ENCODE results near the gene GTF2H3. TPM values are rescaled to one million over a fixed set of nuclear protein-coding genes. Genes with fewer than 3 reads are reported as not detected.

GTF2H3 gene
- total and polyA plus RNA-seq, 10 of the 15 experiments (the other 5 are each of a cell fraction or from before 2014, with no cell fraction given), result 20.6 to 62.9 (median 34.7) TPM

- no peaks in the 10 kb centered on the region for H3K9me3 ChIP-seq (replicated peaks; ENCODE audit: control insufficient read depth, insufficient read depth, low read length)
- ATAC-seq (peak; percentile 91), FAIRE-seq (peak; percentile 92), DNase-seq (ENCODE audit: low read depth, low spot score) (peak; percentile 37)
- RAD21 ChIA-PET (ENCODE audit: unreplicated experiment), result no interaction called here
- peak overlapping the region; percentile 5 for H2AFZ ChIP-seq (ENCODE audit: control insufficient read depth, low read depth, low read length)
- no peaks in the 10 kb centered on the region for H3K27me3 ChIP-seq (replicated peaks in 1 of 2; ENCODE audit: control insufficient read depth in 2 of 2, insufficient read depth in 2 of 2, low read length in 1 of 2)
- peaks cover 13% of the 10 kb centered on the region for H3K4me1 ChIP-seq (ENCODE audit: control insufficient read depth, insufficient read depth, low read length)
- H3K9ac ChIP-seq (ENCODE audit: control insufficient read depth, insufficient read depth, low read length), result no peak overlapping the region
- no TSS peak for BruUV-seq (replicated peaks)
- POLR2A ChIA-PET, result no interaction called here
- WGBS (ENCODE audit: insufficient coverage, insufficient replicate concordance, low lambda C conversion rate, missing lambda C conversion rate), result 0% methylated on average over 2 of the region's 2 CpGs
- no peaks in the 10 kb centered on the region for H3K79me2 ChIP-seq (ENCODE audit: control insufficient read depth, insufficient read depth, low read length)
- H3K4me2 ChIP-seq (ENCODE audit: control insufficient read depth, insufficient read depth), result peak overlapping the region; percentile 74; the same call in 1 of the 2 replicates
- no peaks in the 10 kb centered on the region for H3K36me3 ChIP-seq (ENCODE audit: control insufficient read depth in 2 of 2, insufficient read depth in 2 of 2, low read length in 1 of 2)
- CTCF ChIA-PET, result no interaction called here
- in situ Hi-C loops (cut with MboI), result no loop called here
- no peaks in the 10 kb centered on the region for H4K20me1 ChIP-seq (ENCODE audit: control insufficient read depth, insufficient read depth)
- H3K4me3 ChIP-seq, result no peak overlapping the region
- peak overlapping the region; percentile 81 for H3K27ac ChIP-seq (ENCODE audit: control insufficient read depth, insufficient read depth)
- intact Hi-C loops (cut with micrococcal nuclease; ENCODE audit: unreplicated experiment), result no loop called here
- SMC1A ChIA-PET (ENCODE audit: uncharacterized antibody, unreplicated experiment), result interaction anchor here (1.4 to 1.5 kb wide), 2 partner anchors 23 to 32 kb away, joined by 4 to 6 read pairs; no protein-coding TSS in a partner anchor
- TF ChIP-seq DPF2 (IDR thresholded peaks at IDR 0.05) (no peak), CHD4 (IDR thresholded peaks at IDR 0.05) (no peak), KLF5 (IDR thresholded peaks at IDR 0.05; ENCODE audit: partially characterized antibody) (no peak), HDGF (IDR thresholded peaks at IDR 0.05) (no peak), MTA3 (IDR thresholded peaks at IDR 0.05; ENCODE audit: borderline replicate concordance, low read length) (peak; percentile 39; the same call in 1 of the 2 replicates), CREB1 (IDR thresholded peaks at IDR 0.05; ENCODE audit: low read depth) (0 out of 2 replicates have a peak, but pooled peaks have one; percentile 26), JUND (IDR thresholded peaks at IDR 0.05; ENCODE audit: low read depth, low read length) (no peak), CBX5 (IDR thresholded peaks at IDR 0.05; ENCODE audit: low read depth) (no peak), JUNB (IDR thresholded peaks at IDR 0.05) (peak; percentile 93), CBFB (IDR thresholded peaks at IDR 0.05; ENCODE audit: low read depth) (no peak), TBL1XR1 (IDR thresholded peaks at IDR 0.05; ENCODE audit: low read depth, low read length) (no peak), ZBED1 (IDR thresholded peaks at IDR 0.05; ENCODE audit: borderline replicate concordance) (no peak), RFX5 (IDR thresholded peaks at IDR 0.05; ENCODE audit: low read depth, low read length) (no peak), SUZ12 (IDR thresholded peaks at IDR 0.05; ENCODE audit: unreplicated experiment) (no peak), GATAD2B (conservative IDR thresholded peaks at IDR 0.05; ENCODE audit: low read depth) (no peak), TARDBP (IDR thresholded peaks at IDR 0.05; ENCODE audit: borderline replicate concordance) (no peak), LARP7 (IDR thresholded peaks at IDR 0.05) (no peak), ZNF622 (IDR thresholded peaks at IDR 0.05) (no peak), CEBPB (IDR thresholded peaks at IDR 0.05; ENCODE audit: borderline replicate concordance in 1 of 2, low read depth in 2 of 2, low read length in 2 of 2) (peak in 1 of 2 experiments; percentile 76; a peak in 1 of 4 replicates), SREBF2 (IDR thresholded peaks at IDR 0.05; ENCODE audit: low read length) (no peak), BMI1 (IDR thresholded peaks at IDR 0.05; ENCODE audit: borderline replicate concordance) (no peak), KAT2A (conservative IDR thresholded peaks at IDR 0.05; ENCODE audit: control insufficient read depth, low read depth, low read length) (no peak), E2F4 (IDR thresholded peaks at IDR 0.05; ENCODE audit: low read depth, low read length) (no peak)
- TF ChIP-seq, protein P1, sequence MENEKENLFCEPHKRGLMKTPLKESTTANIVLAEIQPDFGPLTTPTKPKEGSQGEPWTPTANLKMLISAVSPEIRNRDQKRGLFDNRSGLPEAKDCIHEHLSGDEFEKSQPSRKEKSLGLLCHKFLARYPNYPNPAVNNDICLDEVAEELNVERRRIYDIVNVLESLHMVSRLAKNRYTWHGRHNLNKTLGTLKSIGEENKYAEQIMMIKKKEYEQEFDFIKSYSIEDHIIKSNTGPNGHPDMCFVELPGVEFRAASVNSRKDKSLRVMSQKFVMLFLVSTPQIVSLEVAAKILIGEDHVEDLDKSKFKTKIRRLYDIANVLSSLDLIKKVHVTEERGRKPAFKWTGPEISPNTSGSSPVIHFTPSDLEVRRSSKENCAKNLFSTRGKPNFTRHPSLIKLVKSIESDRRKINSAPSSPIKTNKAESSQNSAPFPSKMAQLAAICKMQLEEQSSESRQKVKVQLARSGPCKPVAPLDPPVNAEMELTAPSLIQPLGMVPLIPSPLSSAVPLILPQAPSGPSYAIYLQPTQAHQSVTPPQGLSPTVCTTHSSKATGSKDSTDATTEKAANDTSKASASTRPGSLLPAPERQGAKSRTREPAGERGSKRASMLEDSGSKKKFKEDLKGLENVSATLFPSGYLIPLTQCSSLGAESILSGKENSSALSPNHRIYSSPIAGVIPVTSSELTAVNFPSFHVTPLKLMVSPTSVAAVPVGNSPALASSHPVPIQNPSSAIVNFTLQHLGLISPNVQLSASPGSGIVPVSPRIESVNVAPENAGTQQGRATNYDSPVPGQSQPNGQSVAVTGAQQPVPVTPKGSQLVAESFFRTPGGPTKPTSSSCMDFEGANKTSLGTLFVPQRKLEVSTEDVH (IDR thresholded peaks at IDR 0.05; ENCODE audit: low read depth, partially characterized antibody), result no peak
- TF ChIP-seq, protein P2, sequence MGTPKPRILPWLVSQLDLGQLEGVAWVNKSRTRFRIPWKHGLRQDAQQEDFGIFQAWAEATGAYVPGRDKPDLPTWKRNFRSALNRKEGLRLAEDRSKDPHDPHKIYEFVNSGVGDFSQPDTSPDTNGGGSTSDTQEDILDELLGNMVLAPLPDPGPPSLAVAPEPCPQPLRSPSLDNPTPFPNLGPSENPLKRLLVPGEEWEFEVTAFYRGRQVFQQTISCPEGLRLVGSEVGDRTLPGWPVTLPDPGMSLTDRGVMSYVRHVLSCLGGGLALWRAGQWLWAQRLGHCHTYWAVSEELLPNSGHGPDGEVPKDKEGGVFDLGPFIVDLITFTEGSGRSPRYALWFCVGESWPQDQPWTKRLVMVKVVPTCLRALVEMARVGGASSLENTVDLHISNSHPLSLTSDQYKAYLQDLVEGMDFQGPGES (IDR thresholded peaks at IDR 0.05), result no peak
Measured at GRCh38 chr12:123681605-123682004, 48.0 kb downstream of the GTF2H3 start.
